Natural killer cell (primary cell): Measurements from ENCODE around the gene OR2F2. TPM values are rescaled to one million over a fixed set of nuclear protein-coding genes. Genes with fewer than 3 reads are reported as not detected.

Experiments
- ATAC-seq, 3 donors: fragments of 150-1000 bp in 2 of 3; fragments of 200-7000 bp in 1 of 3; cut with Tn5 transposase; 1 replicate in 1 of 3; 2 replicates in 2 of 3; pipeline ENCODE4 v1.10.0; 2021; ENCODE audit warnings: mild to moderate bottlenecking in 2 of 3, moderate library complexity in 2 of 3
- DNase-seq, 2 donors: peaks; one replicate each; pipeline versions ENCODE4 v3.0.0 to v3.0.0-alpha.2; 2013 to 2021; ENCODE audit warnings: mixed read lengths in 1 of 2
- H3K27ac ChIP-seq: one replicate; pipeline ENCODE4 v1.5.1; 2013; ENCODE audit warnings: mild to moderate bottlenecking, low read length
- H3K27me3 ChIP-seq: one replicate; pipeline ENCODE4 v1.6.1; 2013; ENCODE audit warnings: low read length; ENCODE audit not compliant: control insufficient read depth, insufficient read depth
- H3K36me3 ChIP-seq: one replicate; pipeline ENCODE4 v1.6.1; 2013; ENCODE audit warnings: low read length; ENCODE audit not compliant: control insufficient read depth, insufficient read depth
- H3K4me1 ChIP-seq: one replicate; pipeline ENCODE4 v1.6.1; 2013; ENCODE audit warnings: low read length; ENCODE audit not compliant: control insufficient read depth, insufficient read depth
- H3K4me3 ChIP-seq: one replicate; pipeline ENCODE4 v1.5.1; 2013; ENCODE audit warnings: low read length
- H3K9me3 ChIP-seq: one replicate; pipeline ENCODE4 v1.6.1; 2013; ENCODE audit warnings: low read length; ENCODE audit not compliant: control insufficient read depth, insufficient read depth
- H3K27ac Mint-ChIP-seq, 2 donors: one replicate each; pipeline ENCODE4 v1.8.0; 2022; ENCODE audit warnings: mild to moderate bottlenecking in 2 of 2, mixed read lengths in 2 of 2, moderate library complexity in 1 of 2
- H3K27me3 Mint-ChIP-seq, 2 donors: one replicate each; pipeline ENCODE4 v1.8.0; 2022; ENCODE audit warnings: low read depth in 2 of 2, mixed read lengths in 2 of 2
- H3K36me3 Mint-ChIP-seq: one replicate; pipeline ENCODE4 v1.8.0; 2022; ENCODE audit warnings: mixed read lengths
- H3K4me1 Mint-ChIP-seq, 2 donors: one replicate each; pipeline ENCODE4 v1.8.0; 2022; ENCODE audit warnings: mixed read lengths in 2 of 2
- H3K4me3 Mint-ChIP-seq: one replicate; pipeline ENCODE4 v1.8.0; 2022; ENCODE audit warnings: mild to moderate bottlenecking, moderate library complexity, mixed read lengths
- H3K9me3 Mint-ChIP-seq, 2 donors: one replicate each; pipeline ENCODE4 v1.8.0; 2022; ENCODE audit warnings: mixed read lengths in 2 of 2
- WGBS: methylation state at CpG from one replicate; pipeline ENCODE4 v1.1.7; 2013; ENCODE audit warnings: missing lambda C conversion rate; ENCODE audit not compliant: insufficient coverage; 5-methylcytosine and 5-hydroxymethylcytosine counted together
- intact Hi-C: fragments of 100-400 bp; cut with micrococcal nuclease; formaldehyde crosslinking; loops from one replicate; pipeline ENCODE4 v1.14.2; 2022
- total RNA-seq, 4 donors: library from RNA; stranded (reverse); fragments of 120-200 nt in 1 of 4; gene quantifications; one replicate each; pipeline versions ENCODE4 v1.2.3 to v1.2.4, GENCODE V29; 2013 to 2022
- TF ChIP-seq, protein P1 (sequence below): fragments of 200-600 bp; IDR thresholded peaks from one replicate; pipeline ENCODE4 v1.8.0; 2022; ENCODE audit warnings: antibody characterized with exemption

Gene OR2F2
- total RNA-seq, 3 donors from 2014 or later (not counting 1 experiment from before 2014, with no cell fraction given): not detected

- intact Hi-C loops: no loop called here
Observed at GRCh38 chr7:143908120-143908519, 26.9 kb upstream of the OR2F2 start.

DNA sequence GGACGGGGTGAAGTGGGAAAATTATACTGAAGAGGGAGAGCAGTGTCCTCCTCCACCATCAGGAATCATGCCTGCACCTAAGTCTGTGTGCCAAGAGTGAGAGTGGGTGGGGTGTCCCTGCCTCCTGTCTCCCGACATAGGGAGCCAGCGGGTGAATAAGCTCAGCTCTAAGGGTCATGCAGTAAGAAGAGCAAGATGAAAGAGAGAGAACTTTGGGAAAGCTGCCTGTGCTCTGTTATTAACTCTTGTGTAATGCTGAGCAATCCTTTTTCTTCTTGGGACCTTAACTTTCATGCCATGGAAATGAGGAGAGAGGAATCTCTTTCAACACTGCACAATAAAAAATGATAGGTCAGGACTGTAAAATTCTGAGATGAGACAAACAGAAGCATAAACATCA, 25.2 kb upstream of the OR2F2 start:
- DNase-seq: no peak
- Mint-ChIP-seq H3K27ac (no peak overlapping the region), H3K4me3 (no peak overlapping the region), H3K36me3 (no peaks in the 10 kb centered on the region), H3K9me3 (no peaks in the 10 kb centered on the region), H3K4me1 (no peaks in the 10 kb centered on the region), H3K27me3 (peaks cover 20 to 28% of the 10 kb centered on the region in 2 donors)
- ATAC-seq: no peak
- Histone ChIP-seq H3K4me3 (no peak overlapping the region), H3K27me3 (no peaks in the 10 kb centered on the region), H3K27ac (no peak overlapping the region), H3K36me3 (no peaks in the 10 kb centered on the region), H3K9me3 (no peaks in the 10 kb centered on the region), H3K4me1 (no peaks in the 10 kb centered on the region)
- WGBS: 88% methylated on average over 3 of the region's 3 CpGs
- intact Hi-C loops: no loop called here
- TF ChIP-seq, protein P1, sequence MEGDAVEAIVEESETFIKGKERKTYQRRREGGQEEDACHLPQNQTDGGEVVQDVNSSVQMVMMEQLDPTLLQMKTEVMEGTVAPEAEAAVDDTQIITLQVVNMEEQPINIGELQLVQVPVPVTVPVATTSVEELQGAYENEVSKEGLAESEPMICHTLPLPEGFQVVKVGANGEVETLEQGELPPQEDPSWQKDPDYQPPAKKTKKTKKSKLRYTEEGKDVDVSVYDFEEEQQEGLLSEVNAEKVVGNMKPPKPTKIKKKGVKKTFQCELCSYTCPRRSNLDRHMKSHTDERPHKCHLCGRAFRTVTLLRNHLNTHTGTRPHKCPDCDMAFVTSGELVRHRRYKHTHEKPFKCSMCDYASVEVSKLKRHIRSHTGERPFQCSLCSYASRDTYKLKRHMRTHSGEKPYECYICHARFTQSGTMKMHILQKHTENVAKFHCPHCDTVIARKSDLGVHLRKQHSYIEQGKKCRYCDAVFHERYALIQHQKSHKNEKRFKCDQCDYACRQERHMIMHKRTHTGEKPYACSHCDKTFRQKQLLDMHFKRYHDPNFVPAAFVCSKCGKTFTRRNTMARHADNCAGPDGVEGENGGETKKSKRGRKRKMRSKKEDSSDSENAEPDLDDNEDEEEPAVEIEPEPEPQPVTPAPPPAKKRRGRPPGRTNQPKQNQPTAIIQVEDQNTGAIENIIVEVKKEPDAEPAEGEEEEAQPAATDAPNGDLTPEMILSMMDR: no peak

More at GRCh38 chr7:143908120-143908519, 26.9 kb upstream of the OR2F2 start:
- H3K36me3 ChIP-seq: no peaks in the 10 kb centered on the region
- WGBS: 88% methylated on average over 2 of the region's 5 CpGs
- Mint-ChIP-seq H3K27ac (no peak overlapping the region), H3K36me3 (no peaks in the 10 kb centered on the region), H3K4me1 (no peaks in the 10 kb centered on the region), H3K27me3 (peaks cover 13 to 16% of the 10 kb centered on the region in 2 donors), H3K4me3 (no peak overlapping the region), H3K9me3 (no peaks in the 10 kb centered on the region)
- H3K4me3 ChIP-seq: no peak overlapping the region
- DNase-seq: no peak
- no peaks in the 10 kb centered on the region for H3K27me3 ChIP-seq
- no peaks in the 10 kb centered on the region for H3K4me1 ChIP-seq
- H3K27ac ChIP-seq: no peak overlapping the region
- no peaks in the 10 kb centered on the region for H3K9me3 ChIP-seq
- ATAC-seq: no peak
- TF ChIP-seq, protein P1: no peak

GRCh38 chr7:143910473-143911248, 24.4 kb upstream of the OR2F2 start:
- Histone ChIP-seq H3K4me1 (no peaks in the 10 kb centered on the region), H3K9me3 (no peaks in the 10 kb centered on the region), H3K36me3 (no peaks in the 10 kb centered on the region), H3K27ac (no peak overlapping the region), H3K27me3 (no peaks in the 10 kb centered on the region), H3K4me3 (no peak overlapping the region)
- Mint-ChIP-seq H3K27me3 (peaks cover 24 to 28% of the 10 kb centered on the region in 2 donors), H3K36me3 (no peaks in the 10 kb centered on the region), H3K4me1 (no peaks in the 10 kb centered on the region), H3K4me3 (no peak overlapping the region), H3K27ac (no peak overlapping the region), H3K9me3 (no peaks in the 10 kb centered on the region)
- ATAC-seq (no peak), DNase-seq (no peak)
- TF ChIP-seq, protein P1: no peak
- intact Hi-C loops: no loop called here
- WGBS: 81% methylated on average over 3 of the region's 3 CpGs
